SK-N-SH (cell line): Measurements from ENCODE around the gene PKN3.

Source experiments
- CTCF ChIP-seq: fragments of 200-600 bp; sonication (generic); IDR thresholded peaks from 2 replicates; pipeline ENCODE4 v1.6.1; 2017; ENCODE audit warnings: antibody characterized with exemption, mild to moderate bottlenecking, moderate library complexity
- EP300 ChIP-seq, 2 experiments: IDR thresholded peaks; 2 replicates each; pipeline versions ENCODE4 v1.4.0 to v1.6.1; 2012; ENCODE audit warnings: borderline replicate concordance in 1 of 2, low read depth in 1 of 2, low read length in 1 of 2
- FOXJ3 ChIP-seq: sonication (generic); formaldehyde crosslinking; IDR thresholded peaks from 2 replicates; pipeline ENCODE4 v1.5.1; 2020; ENCODE audit warnings: mild to moderate bottlenecking, missing genetic modification reagents
- MXI1 ChIP-seq: IDR thresholded peaks from 2 replicates; pipeline ENCODE4 v1.6.1; 2012; ENCODE audit warnings: mild to moderate bottlenecking, low read depth, low read length, improper control_type of control experiment
- NFIC ChIP-seq: IDR thresholded peaks from 2 replicates; pipeline ENCODE4 v1.4.0; 2012; ENCODE audit warnings: borderline replicate concordance
- RCOR1 ChIP-seq: fragments of 150-350 bp; IDR thresholded peaks from 2 replicates; pipeline ENCODE4 v1.6.1; 2017; ENCODE audit warnings: antibody characterized with exemption, low read length
- RXRA ChIP-seq: IDR thresholded peaks from 2 replicates; pipeline ENCODE4 v1.4.0; 2012; ENCODE audit warnings: low read depth, mild to moderate bottlenecking, borderline replicate concordance

- TF ChIP-seq CTCF (no peak), EP300 (IDR thresholded peaks at IDR 0.05; ENCODE audit: borderline replicate concordance in 1 of 2, low read depth in 1 of 2, low read length in 1 of 2) (no peak), FOXJ3 (CRISPR knock-in tag) (no peak), RXRA (no peak), MXI1 (no peak), NFIC (no peak), RCOR1 (no peak)
These were observed 62.1 kb downstream of the PKN3 start for GRCh38 chr9:128764361-128764760.
